C4-2B (cell line): ENCODE measurements around the gene HTR4.

ENCODE experiments used
- CTCF ChIP-seq: fragments of 450-650 bp; conservative IDR thresholded peaks from 2 replicates; pipeline ENCODE4 v1.5.1; 2017; ENCODE audit warnings: mild to moderate bottlenecking
- ZFX ChIP-seq: fragments of 450-650 bp; IDR thresholded peaks from 2 replicates; pipeline ENCODE4 v1.6.1; 2017

- no peak for TF ChIP-seq CTCF
- TF ChIP-seq ZFX, result no peak
Observed at GRCh38 chr5:148482196-148482595, 172.1 kb downstream of the HTR4 start.
